ENCODE results near the gene CBX2. TPM values are rescaled to one million over a fixed set of nuclear protein-coding genes. Genes with fewer than 3 reads are reported as not detected.

Gene CBX2
- total and polyA plus RNA-seq, 4 donors, result 1.4 to 13.5 (median 3.0) TPM

- Histone ChIP-seq H3K36me3 (ENCODE audit: control insufficient read depth in 4 of 4, insufficient read depth in 4 of 4, low read length in 4 of 4) (no peaks in the 10 kb centered on the region), H3K4me1 (ENCODE audit: control insufficient read depth in 5 of 5, insufficient read depth in 5 of 5, low read length in 5 of 5) (peaks cover 0 to 17% (median 7%) of the 10 kb centered on the region in 5 donors), H3K27ac (ENCODE audit: low read depth in 1 of 2, low read length in 1 of 2) (no peak overlapping the region), H3K9me3 (ENCODE audit: control insufficient read depth in 4 of 4, insufficient read depth in 3 of 4, low read length in 3 of 4) (peaks cover 0 to 4% (median 0%) of the 10 kb centered on the region in 4 donors), H3K9ac (ENCODE audit: insufficient read depth in 1 of 2, low read length in 2 of 2) (no peak overlapping the region), H3K4me3 (no peak overlapping the region), H3K27me3 (ENCODE audit: control insufficient read depth in 3 of 3, insufficient read depth in 3 of 3, low read length in 2 of 3) (peaks cover 10 to 45% (median 44%) of the 10 kb centered on the region in 3 donors)
- no peak for TF ChIP-seq CTCF (IDR thresholded peaks at IDR 0.05; ENCODE audit: control extremely low read depth, extremely low read depth)
- 27 to 31% methylated on average over 22 of the region's 22 CpGs for WGBS, 2 donors
- DNase-seq (peak; percentile 36 to 50 (median 37)), ATAC-seq (ENCODE audit: insufficient read depth, low FRiP score) (no peak)
These were observed 30.9 kb upstream of the CBX2 start for GRCh38 chr17:79746889-79747507.

GRCh38 chr17:79747508-79748294 is 30.2 kb upstream of the CBX2 start:
- WGBS, 2 donors, result 4 to 5% methylated on average over 42 to 74 of the region's 74 CpGs
- ATAC-seq (ENCODE audit: insufficient read depth, low FRiP score) (no peak), DNase-seq (no peak)

GRCh38 chr17:79748295-79749099 is 29.5 kb upstream of the CBX2 start:
- Histone ChIP-seq H3K36me3 (ENCODE audit: control insufficient read depth in 4 of 4, insufficient read depth in 4 of 4, low read length in 4 of 4) (no peaks in the 10 kb centered on the region), H3K27ac (ENCODE audit: low read depth in 1 of 2, low read length in 1 of 2) (no peak overlapping the region), H3K9ac (ENCODE audit: insufficient read depth in 1 of 2, low read length in 2 of 2) (no peak overlapping the region), H3K4me1 (ENCODE audit: control insufficient read depth in 5 of 5, insufficient read depth in 5 of 5, low read length in 5 of 5) (peaks cover 0 to 14% (median 7%) of the 10 kb centered on the region in 5 donors), H3K4me3 (no peak overlapping the region), H3K27me3 (ENCODE audit: control insufficient read depth in 3 of 3, insufficient read depth in 3 of 3, low read length in 2 of 3) (peaks cover 10 to 45% (median 44%) of the 10 kb centered on the region in 3 donors), H3K9me3 (ENCODE audit: control insufficient read depth in 4 of 4, insufficient read depth in 3 of 4, low read length in 3 of 4) (peaks cover 0 to 4% (median 0%) of the 10 kb centered on the region in 4 donors)
- DNase-seq (no peak), ATAC-seq (ENCODE audit: insufficient read depth, low FRiP score) (no peak)
- WGBS, 2 donors, result 6% methylated on average over 35 to 55 of the region's 55 CpGs
- TF ChIP-seq CTCF (IDR thresholded peaks at IDR 0.05; ENCODE audit: control extremely low read depth, extremely low read depth), result no peak

More at GRCh38 chr17:79747508-79748294, 30.2 kb upstream of the CBX2 start:
- Histone ChIP-seq H3K9me3 (ENCODE audit: control insufficient read depth in 4 of 4, insufficient read depth in 3 of 4, low read length in 3 of 4) (peaks cover 0 to 4% (median 0%) of the 10 kb centered on the region in 4 donors), H3K27me3 (ENCODE audit: control insufficient read depth in 3 of 3, insufficient read depth in 3 of 3, low read length in 2 of 3) (peaks cover 10 to 45% (median 44%) of the 10 kb centered on the region in 3 donors), H3K4me1 (ENCODE audit: control insufficient read depth in 5 of 5, insufficient read depth in 5 of 5, low read length in 5 of 5) (peaks cover 0 to 14% (median 7%) of the 10 kb centered on the region in 5 donors), H3K36me3 (ENCODE audit: control insufficient read depth in 4 of 4, insufficient read depth in 4 of 4, low read length in 4 of 4) (no peaks in the 10 kb centered on the region), H3K4me3 (no peak overlapping the region), H3K9ac (ENCODE audit: insufficient read depth in 1 of 2, low read length in 2 of 2) (no peak overlapping the region), H3K27ac (ENCODE audit: low read depth in 1 of 2, low read length in 1 of 2) (no peak overlapping the region)
- no peak for TF ChIP-seq CTCF (IDR thresholded peaks at IDR 0.05; ENCODE audit: control extremely low read depth, extremely low read depth)

Measured in lung (tissue), 12 donors.